Fibroblast of peridontal ligament (primary cell): ENCODE data around the gene ZNF521.
A peak's percentile ranks its signal among the peaks of the same experiment; 100 is the strongest.

Experiments used
- DNase-seq: peaks from one replicate; pipeline ENCODE4 v3.0.0-alpha.2; 2010; ENCODE audit errors: extremely low read depth

The ZNF521 gene

DNA sequence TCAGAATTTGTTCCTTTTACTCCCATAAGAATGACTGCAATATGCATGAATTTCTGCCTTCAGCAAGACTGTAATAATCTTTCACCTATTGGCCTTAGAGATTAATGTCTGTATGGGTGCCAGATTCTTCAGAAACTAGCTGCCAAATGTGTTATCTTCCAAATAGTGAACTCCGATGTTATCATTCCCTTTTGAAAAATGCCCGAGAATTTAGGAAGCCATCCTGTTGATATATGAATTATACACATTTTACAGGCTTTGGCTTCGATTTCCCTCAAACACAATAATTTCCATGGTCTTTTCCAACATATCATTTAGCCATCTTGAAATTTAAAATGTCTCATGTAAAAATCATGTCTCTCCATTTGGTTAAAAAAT lies 101.5 kb downstream of the ZNF521 start:
- no peak for DNase-seq

DNA sequence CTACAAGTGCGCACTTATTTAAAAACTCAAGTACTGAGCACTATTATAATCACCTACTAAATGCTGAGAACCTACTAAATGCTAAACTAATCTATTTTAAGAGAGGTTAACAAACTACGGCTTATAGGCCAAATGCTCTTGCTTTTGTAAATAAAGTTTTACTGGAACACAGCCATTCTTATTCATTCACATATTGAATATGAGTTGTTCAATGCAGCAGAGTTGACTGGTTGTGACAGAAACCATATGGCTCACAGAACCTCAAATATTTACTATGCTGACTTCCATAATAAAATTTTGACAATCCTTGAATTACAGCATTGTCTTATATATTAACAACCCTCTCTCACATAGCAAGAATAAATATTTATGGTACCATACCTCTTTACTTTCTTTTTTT lies 103.2 kb downstream of the ZNF521 start:
- DNase-seq: no peak

DNA sequence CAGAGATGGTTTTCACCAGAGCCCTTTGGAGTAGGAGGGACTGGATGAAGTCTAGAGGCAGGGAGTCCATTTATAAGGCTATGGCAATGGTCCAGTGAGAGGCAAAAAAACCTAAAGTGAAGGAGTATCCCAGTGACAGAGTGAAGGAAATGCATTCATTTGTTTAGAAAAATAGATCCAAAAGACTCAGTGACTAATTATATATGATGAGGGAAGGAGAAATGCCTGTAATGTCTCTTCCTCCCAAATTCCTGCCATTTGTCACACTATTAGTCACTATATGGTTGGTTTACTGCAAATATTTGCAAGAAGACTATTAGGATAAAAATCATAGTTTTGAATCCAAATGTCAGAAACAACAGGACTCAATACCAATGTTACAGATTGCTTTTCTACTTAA lies 104.2 kb downstream of the ZNF521 start:
- DNase-seq: peak; percentile 34

DNA sequence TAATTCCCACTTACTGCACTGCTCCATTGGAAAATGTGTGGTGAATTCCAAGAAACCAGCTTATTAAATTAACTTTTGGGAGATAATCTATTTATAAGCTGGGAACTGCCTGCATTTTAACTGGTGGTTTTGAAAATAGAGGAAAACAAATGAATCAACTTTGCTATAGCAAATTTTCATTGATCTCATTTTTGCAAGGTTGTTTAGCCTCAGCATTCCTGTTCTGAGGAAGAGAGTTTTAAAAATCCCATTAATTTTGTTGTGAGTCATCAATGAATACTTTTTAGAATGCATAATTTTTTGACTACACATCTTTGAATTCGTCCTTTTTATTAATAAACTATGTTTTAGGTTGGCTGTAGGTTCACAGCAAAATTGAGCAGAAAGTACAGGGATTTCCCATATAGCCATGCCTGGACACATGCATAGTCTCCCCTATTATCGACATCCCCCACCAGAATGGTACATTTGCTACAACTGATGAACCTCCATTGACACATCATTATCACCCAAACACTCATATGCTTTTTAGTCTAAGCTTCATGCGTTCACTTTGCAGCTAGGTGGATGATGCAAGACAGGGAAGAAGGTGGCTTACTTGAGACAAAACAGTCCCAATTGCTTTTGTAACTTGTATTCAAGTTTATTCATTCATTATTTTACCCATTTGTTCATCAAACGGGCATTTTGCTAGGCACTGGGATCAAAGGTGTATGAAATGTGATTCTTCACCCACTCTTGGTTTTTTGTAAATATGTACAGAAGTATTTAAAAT lies 106.9 kb downstream of the ZNF521 start:
- no peak for DNase-seq

DNA sequence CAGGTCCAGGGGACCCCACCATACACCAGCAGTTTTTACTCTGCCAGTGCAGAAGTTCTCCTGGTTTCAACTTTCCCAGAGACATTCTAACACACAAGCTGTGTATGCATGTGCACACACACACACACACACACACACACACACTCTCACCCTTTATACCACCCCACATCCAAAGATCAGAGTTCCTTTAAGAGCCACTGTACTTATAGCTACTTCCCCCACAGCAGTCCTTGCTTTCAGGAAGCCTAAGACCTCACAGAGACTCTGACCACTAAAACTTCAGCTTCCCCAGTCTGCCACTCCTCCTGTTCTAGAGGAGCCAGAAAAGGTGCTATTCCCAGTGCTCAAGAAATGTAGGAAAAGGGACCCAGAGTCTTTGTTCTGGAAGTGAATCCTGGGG lies 107.8 kb downstream of the ZNF521 start:
- no peak for DNase-seq

DNA sequence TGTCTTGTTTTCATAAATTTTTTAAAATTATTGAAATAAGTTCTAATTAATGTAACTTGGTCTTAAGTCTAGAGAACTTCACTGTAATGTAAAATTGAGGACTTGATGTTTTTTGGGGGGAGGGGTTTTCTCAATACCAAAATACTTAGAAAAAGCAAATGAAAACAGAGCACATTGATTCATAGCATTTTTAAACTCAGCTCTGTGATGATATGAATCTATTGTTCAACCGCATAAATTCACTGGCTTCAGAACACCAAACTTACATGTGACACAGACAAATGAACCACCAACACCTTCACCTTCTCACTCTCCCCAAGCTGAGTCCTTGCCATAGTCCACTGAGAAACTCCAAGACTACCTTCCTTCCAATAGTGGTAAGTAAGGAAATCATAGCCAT lies 108.2 kb downstream of the ZNF521 start:
- no peak for DNase-seq

DNA sequence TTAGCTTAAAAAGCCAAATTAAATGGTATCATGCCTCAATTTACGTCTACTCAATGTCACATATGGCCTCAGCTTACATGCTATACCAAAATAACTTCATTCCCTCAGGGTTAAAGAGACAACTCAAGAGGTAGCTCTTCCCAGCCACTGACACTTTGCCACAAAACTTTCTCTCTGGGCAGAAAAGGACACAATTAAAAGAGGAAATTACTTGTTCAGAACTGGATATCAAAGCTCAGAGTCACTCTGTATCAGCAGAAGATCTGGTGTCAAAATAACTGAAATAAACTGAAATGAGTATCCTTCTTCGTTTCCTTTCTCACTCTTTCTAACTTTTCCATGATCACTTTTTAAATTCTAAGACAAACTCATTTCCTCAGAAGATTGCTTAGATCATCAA lies 108.7 kb downstream of the ZNF521 start:
- no peak for DNase-seq

DNA sequence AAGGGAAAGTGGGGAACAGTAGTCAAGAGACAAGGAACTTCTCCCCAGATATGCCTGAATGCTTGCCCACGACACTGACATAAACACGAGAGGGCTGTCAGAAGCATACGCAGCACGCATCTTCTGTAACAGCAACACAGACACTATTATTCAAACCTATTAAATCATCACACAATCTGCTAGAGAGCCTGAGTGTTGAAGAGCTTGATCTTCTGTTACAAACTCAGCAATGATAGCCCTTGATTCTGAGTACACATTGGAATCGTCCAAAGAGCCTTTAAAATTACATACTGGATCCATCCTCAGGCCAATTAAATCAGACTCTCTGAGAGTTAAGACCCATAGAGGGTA lies 111.6 kb downstream of the ZNF521 start:
- DNase-seq: no peak

DNA sequence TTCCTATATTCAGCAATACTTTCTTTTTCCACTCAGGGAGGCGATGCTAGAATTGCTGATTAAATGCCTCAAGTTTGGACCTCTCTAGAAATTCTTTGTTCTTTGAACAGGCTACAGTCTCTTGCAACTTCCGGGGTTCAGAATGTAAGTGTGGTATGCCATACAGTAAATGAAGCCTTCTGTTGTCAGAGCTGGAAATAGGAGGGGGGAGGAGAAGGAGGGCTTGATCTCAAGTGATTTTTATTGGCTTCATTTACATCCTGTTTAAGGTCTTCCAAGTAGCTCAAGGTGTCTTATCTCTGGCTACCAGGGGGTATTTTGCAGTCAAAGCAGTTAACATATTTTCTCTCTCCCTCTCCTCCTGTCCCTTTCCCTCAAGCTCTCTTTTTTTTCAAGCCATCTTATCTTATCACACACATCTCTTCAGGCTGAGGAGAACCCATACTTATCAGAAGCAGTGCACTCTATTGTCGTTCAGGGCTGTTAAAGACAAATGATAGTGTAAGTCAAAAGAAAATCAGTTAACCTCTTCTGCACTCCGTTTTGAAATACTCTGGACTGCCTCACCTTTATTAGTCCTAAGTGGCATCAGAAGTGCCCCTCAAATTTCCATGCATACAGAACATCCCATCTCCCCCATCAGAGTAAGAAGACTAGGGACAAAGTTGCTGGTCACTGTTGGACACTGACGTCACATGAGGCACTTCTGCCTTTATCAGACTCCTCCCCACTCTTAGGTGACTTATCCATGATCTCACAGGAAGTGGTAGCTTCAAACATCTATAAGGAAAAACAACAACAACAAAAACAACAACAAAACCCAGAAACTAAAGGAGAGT lies 112.2 kb downstream of the ZNF521 start:
- peak; percentile 35 for DNase-seq

DNA sequence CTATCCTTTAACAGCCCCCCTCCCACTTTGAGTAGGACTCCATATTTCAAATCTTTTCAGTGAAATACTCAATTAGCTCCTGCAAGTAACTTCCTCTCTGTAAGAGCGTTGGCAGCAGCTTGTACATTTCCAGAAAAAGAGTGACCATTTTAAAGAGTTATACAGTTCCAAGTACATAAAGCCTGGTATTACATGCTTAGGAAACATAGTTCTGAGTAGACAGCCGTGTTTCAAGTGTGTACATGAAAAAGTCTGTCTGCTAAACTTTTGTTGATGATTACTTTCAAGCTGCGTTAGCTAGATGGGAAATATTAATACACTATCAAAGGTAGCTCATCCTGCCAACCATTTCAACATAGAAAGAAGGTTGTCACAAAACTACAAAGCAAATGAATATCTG lies 112.8 kb downstream of the ZNF521 start:
- DNase-seq: no peak

DNA sequence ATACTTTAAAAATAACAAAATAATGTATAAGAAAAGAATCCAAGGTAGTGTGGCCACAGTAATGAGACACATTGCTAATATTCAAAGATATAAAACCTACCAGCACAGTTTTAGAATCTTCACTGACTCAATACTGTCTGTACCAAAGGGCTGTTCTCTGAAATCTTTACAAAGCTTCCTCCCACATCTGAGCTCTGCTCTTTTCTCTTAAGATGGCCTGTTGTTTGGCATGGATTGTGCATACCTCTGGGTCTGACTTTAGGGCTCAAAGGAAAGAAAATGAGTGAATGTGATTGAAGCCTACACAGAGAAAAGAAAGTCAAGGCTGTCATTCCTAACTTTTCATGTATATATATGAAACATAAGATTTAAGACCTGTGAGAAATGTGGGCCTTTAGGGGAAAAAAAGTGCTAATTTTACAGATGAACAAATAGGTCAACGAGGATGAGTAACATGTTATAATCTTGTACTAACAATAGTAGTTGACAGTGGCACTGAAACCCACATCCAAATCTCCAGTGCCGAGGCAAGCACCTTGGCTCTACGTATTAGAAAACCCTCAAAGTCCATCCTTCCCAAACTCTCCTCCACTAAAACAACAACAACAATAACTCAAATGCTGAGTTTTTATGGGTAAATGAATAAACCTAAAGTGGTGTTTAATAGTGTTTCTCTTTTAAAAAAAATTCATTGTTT lies 114.2 kb downstream of the ZNF521 start:
- no peak for DNase-seq

DNA sequence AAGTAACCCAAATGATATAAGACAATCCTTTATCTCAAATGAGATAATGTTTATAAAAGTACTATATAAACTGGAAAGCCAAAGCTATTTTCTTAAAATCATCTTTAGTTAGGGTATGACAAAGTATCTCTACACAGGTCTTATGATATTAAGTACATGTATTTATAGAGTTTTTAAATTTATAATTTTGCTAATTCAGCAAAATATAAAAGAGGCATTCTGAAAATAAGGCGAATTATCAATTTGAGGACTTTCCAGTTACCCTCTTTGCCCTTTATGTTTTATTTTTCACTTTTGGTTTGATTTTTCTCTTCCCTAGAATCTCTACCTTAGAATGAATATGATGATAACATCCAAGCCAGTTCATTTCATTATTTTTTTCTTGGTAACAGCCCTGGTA lies 115.2 kb downstream of the ZNF521 start:
- no peak for DNase-seq

DNA sequence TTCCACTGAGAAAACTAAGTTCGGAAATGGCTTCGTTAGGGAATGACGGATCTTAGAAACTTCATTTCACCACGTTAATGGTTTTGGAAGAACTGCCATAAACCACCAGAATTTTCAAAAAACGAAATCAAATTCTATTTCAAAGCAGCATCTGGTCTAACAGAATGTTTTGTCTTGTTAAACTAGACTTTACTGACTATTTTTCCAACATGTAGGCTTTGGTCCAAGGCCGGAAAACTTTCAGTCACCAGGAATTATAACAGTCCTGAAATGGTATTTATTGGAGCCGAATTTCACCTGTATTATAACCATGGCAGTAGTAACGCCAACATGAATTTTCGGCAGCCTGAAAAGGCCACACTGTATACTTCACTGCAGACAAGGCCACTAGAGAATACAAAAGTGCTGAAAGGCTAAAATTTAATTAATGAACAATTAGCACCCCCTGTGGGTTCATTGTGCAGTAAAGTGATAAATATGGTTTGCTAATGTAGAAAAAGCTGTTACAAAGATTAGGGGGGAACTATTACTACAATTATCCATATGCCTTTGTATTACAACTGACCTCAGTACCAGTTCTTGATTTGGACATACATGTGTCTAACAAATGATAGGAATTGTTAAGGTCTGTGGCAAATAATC lies 116.4 kb downstream of the ZNF521 start:
- no peak for DNase-seq

DNA sequence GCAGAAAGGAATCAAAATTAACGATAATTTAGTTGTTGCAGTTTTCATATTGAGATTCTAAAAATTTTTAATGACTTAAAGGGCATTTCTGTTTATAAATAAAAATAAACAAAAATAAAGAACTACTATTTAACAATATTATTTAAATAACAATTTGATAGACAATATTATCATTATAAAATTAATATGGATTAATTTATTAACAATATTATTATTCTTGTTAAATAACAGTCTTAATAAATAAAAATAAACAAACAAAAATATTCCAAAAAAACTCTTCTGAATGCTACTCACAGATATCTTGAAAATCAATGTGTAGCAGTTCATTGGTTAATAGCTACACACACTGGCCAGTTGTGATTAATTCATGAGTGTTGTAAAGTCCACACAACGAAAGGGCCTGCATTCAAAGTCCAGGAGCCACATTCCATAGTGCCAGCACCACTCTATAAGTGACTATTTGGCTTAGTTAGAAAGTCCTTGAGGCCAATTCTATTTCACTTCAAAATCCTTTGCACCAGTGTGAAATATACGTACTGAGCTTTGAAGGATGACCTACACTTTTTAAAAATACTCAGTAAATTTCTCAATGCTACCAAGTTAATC lies 117.1 kb downstream of the ZNF521 start:
- no peak for DNase-seq

DNA sequence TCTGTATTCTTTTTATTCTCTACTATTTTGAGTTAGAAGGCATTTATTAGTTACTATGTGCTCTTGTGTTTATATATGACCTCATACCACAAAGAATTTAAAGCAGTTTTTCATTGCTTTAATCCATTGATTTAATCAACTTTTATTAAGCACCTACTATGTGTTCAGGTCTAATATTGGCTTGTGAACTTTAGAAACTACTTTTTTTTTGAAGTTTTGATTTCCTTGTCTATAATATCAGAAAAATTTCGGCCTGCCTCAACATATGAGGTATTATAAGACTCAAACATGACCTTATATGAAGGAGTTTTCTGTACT lies 117.7 kb downstream of the ZNF521 start:
- DNase-seq: no peak

DNA sequence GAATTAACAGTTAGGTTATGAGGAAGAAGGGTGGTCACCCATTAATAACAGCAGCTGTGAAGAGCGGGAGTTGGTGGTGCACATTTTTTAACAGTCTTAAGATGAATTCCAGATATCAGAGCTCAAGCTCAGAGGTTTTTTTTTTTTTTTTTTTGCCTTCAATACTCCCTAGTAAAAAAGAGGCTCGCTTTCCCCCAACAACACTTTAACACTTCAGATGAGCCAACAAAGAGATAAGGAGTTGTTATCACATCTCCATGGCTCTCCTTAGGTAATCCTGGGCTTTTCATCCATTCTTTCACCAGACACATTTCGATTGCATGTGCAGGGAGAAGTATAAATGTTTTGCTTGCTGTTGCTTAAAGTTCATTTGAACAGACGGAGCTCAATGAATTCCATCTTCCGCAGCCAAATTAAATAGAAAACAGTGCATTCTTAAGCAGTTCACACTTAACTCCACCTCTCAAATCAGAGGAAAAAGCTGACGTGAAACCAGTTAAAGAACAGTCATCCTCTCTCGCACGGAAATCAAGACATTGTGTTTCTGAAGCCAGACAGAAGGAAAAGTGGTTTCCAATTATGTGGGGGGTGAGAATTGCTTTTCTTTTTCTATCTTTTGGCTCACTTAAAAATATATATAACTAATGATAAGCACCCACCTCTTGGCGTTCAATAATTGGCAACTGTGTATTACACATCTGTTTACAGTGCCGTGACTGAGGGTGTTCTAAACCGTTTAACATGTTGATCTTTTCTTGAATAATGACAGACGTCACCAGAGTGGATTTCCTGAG lies 118.2 kb downstream of the ZNF521 start:
- DNase-seq: peak; percentile 70

DNA sequence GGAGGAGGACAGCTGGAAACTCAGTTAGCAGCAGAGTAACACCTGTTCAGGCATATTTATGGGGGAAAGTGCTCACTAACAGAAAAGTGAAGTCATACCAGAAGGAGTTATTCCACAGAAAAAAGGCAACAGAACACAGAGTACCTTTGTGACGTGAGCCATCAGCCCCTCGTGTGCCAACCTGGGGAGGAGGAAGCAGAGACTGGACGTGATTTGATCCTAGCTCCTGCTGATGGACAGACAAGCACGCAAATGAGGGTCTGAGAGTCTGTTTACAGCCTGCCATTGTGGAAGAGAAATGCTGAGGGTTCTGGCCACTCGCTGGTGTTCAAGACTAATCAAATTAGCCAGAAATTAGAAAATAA lies 120.7 kb downstream of the ZNF521 start:
- no peak for DNase-seq

DNA sequence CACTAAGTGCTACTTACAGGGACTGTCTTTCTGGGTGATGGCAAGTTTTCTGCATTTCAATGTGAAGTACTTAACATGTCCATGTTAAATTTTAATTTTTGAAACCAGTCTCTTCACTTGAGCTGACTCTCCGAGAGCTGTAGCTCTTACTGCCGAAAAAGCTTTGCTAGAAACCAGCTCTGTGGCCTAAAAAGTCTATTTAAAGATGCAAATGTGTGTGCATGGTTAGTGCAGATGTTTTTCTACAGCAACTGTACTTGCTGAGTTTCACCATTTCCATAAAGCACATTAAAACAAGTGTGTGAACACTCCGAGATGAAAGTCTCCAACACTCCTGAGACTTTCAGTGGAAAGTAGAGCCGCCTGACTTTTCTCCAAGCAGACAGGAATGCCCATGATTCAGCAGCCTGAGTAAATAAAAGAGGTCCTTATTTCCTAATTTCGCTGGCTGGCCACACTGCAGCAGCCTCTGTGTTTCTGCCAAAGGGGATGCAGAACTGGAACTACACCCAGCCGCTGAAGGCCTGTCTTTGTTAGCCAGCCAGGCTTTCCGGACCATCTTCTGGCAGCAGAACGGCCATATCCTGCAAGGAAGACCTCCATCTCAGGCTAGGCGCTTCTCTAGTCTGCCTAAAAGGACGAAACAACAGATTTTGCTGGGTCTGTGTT lies 121.2 kb downstream of the ZNF521 start:
- peak; percentile 95 for DNase-seq

DNA sequence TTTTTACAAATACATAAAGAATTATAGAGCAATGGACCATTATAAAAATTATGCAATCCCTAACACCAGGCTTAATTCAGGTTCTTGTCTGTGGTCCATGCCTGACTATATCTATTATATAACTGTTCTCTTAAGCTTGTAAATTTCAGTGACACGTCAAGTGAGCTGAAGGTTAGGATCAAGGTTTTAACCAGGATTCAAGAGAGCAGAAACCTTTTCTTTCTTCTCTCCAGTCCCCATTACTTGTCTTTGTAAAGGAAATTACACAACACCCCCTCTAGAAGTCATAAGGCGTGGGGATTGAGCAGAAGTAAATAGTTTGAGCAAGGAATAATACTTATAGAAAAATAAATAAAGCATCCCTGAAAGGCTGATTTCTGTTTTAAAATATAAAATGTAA lies 122.0 kb downstream of the ZNF521 start:
- DNase-seq: no peak

DNA sequence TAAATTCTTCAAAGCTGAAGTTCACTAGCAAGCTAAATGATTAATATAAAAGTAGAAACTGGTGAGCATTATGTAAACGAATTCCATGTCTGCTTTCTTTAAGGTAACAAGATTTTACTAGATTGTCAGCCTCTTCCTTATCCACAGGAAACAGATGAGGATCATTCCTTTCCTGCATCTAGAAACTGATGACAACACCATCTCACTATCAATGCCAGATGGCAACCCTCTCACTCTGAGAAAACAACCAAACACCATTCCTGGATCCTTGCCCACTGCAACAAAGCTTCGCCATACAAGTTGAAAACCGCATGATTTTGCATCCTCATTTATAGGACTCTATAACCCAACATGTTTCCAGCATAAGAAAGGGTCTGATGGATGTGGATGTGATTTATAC lies 122.9 kb downstream of the ZNF521 start:
- DNase-seq: peak; percentile 79

DNA sequence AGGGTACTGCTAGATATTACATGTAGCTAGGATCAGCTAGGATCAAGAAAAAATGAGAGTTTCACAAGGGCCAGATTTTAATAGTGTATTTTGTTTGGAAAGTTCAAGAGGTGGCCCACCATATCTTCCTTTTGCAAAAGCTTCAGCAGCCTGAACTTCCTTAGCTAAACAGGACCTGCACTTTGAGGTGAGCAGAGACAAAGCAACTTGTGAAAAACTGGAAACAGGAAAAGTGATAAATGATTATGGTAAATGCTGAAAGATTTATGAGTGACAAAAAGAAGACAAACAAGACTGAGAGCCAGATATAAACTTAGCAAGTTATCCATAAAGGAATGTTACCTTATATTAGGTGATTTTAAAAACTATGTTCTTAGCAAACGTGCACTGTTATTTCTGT lies 123.6 kb downstream of the ZNF521 start:
- DNase-seq: no peak
